ENCODE measurements around the gene TBXA2R.

Gene TBXA2R

GRCh38 chr19:3644351-3645066, 37.8 kb upstream of the TBXA2R start:
- DNase-seq (ENCODE audit: low read depth), result no peak
- H3K4me3 ChIP-seq (ENCODE audit: low read length), result no peak overlapping the region
- no peak for TF ChIP-seq CTCF (conservative IDR thresholded peaks at IDR 0.05; ENCODE audit: low read depth, low read length)

- DNase-seq (ENCODE audit: low read depth), result no peak
- no peak for TF ChIP-seq CTCF (conservative IDR thresholded peaks at IDR 0.05; ENCODE audit: low read depth, low read length)
- H3K4me3 ChIP-seq (ENCODE audit: low read length), result no peak overlapping the region
Observed at GRCh38 chr19:3643674-3644313, 37.1 kb upstream of the TBXA2R start.

DNA sequence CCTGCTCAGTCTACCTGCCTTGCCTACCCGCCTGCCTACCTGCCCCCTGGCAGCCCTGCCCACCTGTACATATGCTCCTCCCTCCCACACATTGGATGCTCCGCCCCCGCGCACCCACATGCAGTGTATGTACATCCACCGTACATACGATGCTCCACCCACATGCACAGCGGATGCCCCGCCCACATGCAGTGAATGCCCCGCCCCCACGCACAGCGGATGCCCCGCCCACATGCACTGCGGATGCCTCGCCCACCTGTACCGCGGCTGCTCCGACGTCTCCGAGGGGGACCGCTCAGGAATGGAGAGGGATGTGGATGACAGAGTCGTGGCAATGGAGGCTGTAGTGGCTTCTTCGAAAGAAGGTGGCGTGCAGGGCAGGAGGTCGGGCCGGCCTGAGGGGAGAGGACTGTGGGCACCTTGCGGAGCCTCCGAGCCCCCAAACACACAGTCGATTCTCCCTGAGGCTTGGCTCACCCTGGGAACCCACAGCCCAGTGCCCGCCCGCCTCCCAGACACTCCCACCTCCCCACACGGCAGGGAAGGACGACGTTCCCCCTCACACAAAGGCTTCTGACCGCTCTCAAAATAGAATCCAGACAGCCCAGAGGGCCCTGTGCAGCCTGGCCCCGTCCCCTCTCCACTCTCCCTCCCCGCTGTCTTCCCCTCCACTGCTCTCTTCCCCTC, 36.5 kb upstream of the TBXA2R start:
- TF ChIP-seq CTCF (conservative IDR thresholded peaks at IDR 0.05; ENCODE audit: low read depth, low read length), result no peak
- H3K4me3 ChIP-seq (ENCODE audit: low read length), result no peak overlapping the region
- no peak for DNase-seq (ENCODE audit: low read depth)

DNA sequence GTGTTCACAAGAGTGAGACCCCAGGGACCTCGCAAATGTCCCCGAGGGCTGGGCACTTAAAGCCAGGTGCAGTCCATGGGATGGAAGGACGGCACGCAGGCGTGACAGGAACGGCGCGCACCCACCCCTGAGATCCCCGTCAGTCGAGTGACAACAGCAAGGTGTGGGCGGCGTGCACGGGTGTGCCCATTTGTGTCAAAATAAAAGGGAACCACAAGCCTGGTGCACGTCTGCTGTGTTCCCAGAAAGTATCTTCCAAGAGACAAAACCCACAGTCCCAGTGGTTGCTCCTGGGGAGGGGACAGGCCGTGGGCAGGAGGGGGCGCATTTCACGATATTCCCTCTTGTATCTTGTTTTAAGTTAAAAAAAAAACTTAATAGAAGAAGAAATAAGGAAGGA, 35.6 kb upstream of the TBXA2R start:
- no peak for TF ChIP-seq CTCF (conservative IDR thresholded peaks at IDR 0.05; ENCODE audit: low read depth, low read length)
- no peak for DNase-seq (ENCODE audit: low read depth)
- no peak overlapping the region for H3K4me3 ChIP-seq (ENCODE audit: low read length)

DNA sequence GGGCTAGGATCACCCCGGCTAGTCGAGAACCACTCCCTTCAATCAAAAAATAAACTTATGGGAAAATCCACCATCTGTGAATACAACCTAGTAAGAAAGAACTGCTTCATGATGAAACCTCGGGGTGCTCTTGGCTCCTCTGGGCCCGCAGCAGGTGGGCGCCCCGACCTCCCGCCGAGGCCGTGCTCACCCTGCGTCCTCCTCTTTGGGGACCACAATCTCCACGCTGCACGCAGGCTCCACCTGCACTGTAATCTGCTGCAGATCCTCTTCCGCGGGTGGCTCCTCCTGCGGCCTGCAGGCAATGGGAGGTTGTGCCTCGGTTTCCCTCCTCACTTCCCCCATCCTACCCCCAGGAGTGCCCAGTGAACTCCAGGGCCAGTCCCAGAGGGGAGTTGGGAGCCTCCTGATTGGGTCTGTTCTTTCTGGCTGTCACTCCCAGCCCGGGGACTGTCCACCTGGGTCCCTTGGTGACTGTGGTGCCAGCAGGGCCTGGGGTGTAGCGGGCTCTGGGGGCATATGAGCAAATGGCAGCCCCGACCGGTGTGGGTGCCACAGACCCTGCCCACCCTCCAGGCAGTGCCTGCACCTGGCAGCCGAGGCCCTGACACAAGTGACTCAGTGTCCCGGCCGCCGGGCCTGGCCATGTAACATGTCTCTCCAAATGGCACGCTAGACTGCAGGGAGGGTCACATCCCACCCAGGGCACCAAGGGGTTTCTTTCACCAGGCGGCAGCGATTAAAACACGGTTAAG, 35.0 kb upstream of the TBXA2R start:
- no peak overlapping the region for H3K4me3 ChIP-seq (ENCODE audit: low read length)
- no peak for DNase-seq (ENCODE audit: low read depth)
- no peak for TF ChIP-seq CTCF (conservative IDR thresholded peaks at IDR 0.05; ENCODE audit: low read depth, low read length)

- H3K4me3 ChIP-seq (ENCODE audit: low read length), result no peak overlapping the region
- TF ChIP-seq CTCF (conservative IDR thresholded peaks at IDR 0.05; ENCODE audit: low read depth, low read length), result no peak
- DNase-seq (ENCODE audit: low read depth), result no peak
Observed at GRCh38 chr19:3639479-3639878, 32.8 kb upstream of the TBXA2R start.
